Fibroblast of lung (primary cell): Measurements from ENCODE around the gene RIPOR3.

Experiments used
- CTCF ChIP-seq, 2 donors: IDR thresholded peaks in 1 of 2; conservative IDR thresholded peaks in 1 of 2; 1 replicate in 1 of 2; 2 replicates in 1 of 2; pipeline ENCODE4 v1.5.1; 2011 to 2012; ENCODE audit warnings: low read length in 2 of 2, control low read depth in 1 of 2, inconsistent platforms in 1 of 2, low read depth in 1 of 2, mild to moderate bottlenecking in 1 of 2
- EZH2 ChIP-seq: IDR thresholded peaks from 2 replicates; pipeline ENCODE4 v1.5.1; 2012; ENCODE audit warnings: low read length, control low read depth, mild to moderate bottlenecking; ENCODE audit errors: missing control alignments

GRCh38 chr20:50608750-50609104 lies 82.6 kb downstream of the RIPOR3 start:
- TF ChIP-seq CTCF (conservative IDR thresholded peaks at IDR 0.05 in 1 of 2, IDR thresholded peaks at IDR 0.05 in 1 of 2; ENCODE audit: low read depth in 1 of 2, low read length in 2 of 2) (no peak), EZH2 (no peak)
